ENCODE measurements around the gene SAMD14. TPM values are rescaled to one million over a fixed set of nuclear protein-coding genes. Genes with fewer than 3 reads are reported as not detected.
A peak's percentile ranks its signal among the peaks of the same experiment; 100 is the strongest.

Gene SAMD14
- polyA plus RNA-seq, 2 donors: 0.37 to 0.44 TPM

- H3K27ac ChIP-seq (ENCODE audit: low read depth in 2 of 2, low read length in 1 of 2): no peak overlapping the region
- no peaks in the 10 kb centered on the region for H3K9me3 ChIP-seq (ENCODE audit: control insufficient read depth in 2 of 2, insufficient read depth in 1 of 2, low read depth in 1 of 2, low read length in 1 of 2)
- WGBS, 2 donors: 39 to 42% methylated on average over 14 to 16 of the region's 16 CpGs
- H3K4me1 ChIP-seq (ENCODE audit: control insufficient read depth in 2 of 2, insufficient read depth in 2 of 2, low read length in 1 of 2): peaks cover 0 to 3% of the 10 kb centered on the region in 2 donors
- no peaks in the 10 kb centered on the region for H3K27me3 ChIP-seq (ENCODE audit: control insufficient read depth in 1 of 2, insufficient read depth in 2 of 2, low read length in 2 of 2)
- H3K36me3 ChIP-seq (ENCODE audit: control insufficient read depth in 2 of 2, insufficient read depth in 2 of 2, low read length in 1 of 2): peaks cover 4 to 43% of the 10 kb centered on the region in 2 donors
- H3K4me3 ChIP-seq (ENCODE audit: low read depth in 1 of 2, low read length in 2 of 2): no peak overlapping the region
These were observed 3.8 kb upstream of the SAMD14 start for GRCh38 chr17:50133769-50134099.

- Histone ChIP-seq H3K27me3 (ENCODE audit: control insufficient read depth in 1 of 2, insufficient read depth in 2 of 2, low read length in 2 of 2) (no peaks in the 10 kb centered on the region), H3K27ac (ENCODE audit: low read depth in 2 of 2, low read length in 1 of 2) (peak overlapping the region; percentile 8 to 28), H3K9me3 (ENCODE audit: control insufficient read depth in 2 of 2, insufficient read depth in 1 of 2, low read depth in 1 of 2, low read length in 1 of 2) (no peaks in the 10 kb centered on the region), H3K4me1 (ENCODE audit: control insufficient read depth in 2 of 2, insufficient read depth in 2 of 2, low read length in 1 of 2) (peaks cover 0 to 3% of the 10 kb centered on the region in 2 donors), H3K4me3 (ENCODE audit: low read depth in 1 of 2, low read length in 2 of 2) (no peak overlapping the region), H3K36me3 (ENCODE audit: control insufficient read depth in 2 of 2, insufficient read depth in 2 of 2, low read length in 1 of 2) (peaks cover under 1 to 38% of the 10 kb centered on the region in 2 donors)
- 54 to 56% methylated on average over 7 of the region's 7 CpGs for WGBS, 2 donors
These were observed 3.2 kb upstream of the SAMD14 start for GRCh38 chr17:50133028-50133768.

- 68 to 74% methylated on average over 6 of the region's 6 CpGs for WGBS, 2 donors
These were observed 2.3 kb upstream of the SAMD14 start for GRCh38 chr17:50132104-50132794.

GRCh38 chr17:50130559-50131305 lies 772 bp upstream of the SAMD14 start:
- 37 to 49% methylated on average over 17 to 19 of the region's 19 CpGs for WGBS, 2 donors
- Histone ChIP-seq H3K4me3 (ENCODE audit: low read depth in 1 of 2, low read length in 2 of 2) (no peak overlapping the region), H3K9me3 (ENCODE audit: control insufficient read depth in 2 of 2, insufficient read depth in 1 of 2, low read depth in 1 of 2, low read length in 1 of 2) (no peaks in the 10 kb centered on the region), H3K4me1 (ENCODE audit: control insufficient read depth in 2 of 2, insufficient read depth in 2 of 2, low read length in 1 of 2) (peaks cover 0 to 3% of the 10 kb centered on the region in 2 donors), H3K27ac (ENCODE audit: low read depth in 2 of 2, low read length in 1 of 2) (no peak overlapping the region), H3K27me3 (ENCODE audit: control insufficient read depth in 1 of 2, insufficient read depth in 2 of 2, low read length in 2 of 2) (no peaks in the 10 kb centered on the region), H3K36me3 (ENCODE audit: control insufficient read depth in 2 of 2, insufficient read depth in 2 of 2, low read length in 1 of 2) (peaks cover 0 to 14% of the 10 kb centered on the region in 2 donors)

More at GRCh38 chr17:50132104-50132794, 2.3 kb upstream of the SAMD14 start:
- H3K27ac ChIP-seq (ENCODE audit: low read depth in 2 of 2, low read length in 1 of 2): no peak overlapping the region
- H3K27me3 ChIP-seq (ENCODE audit: control insufficient read depth in 1 of 2, insufficient read depth in 2 of 2, low read length in 2 of 2): no peaks in the 10 kb centered on the region
- peaks cover 0 to 28% of the 10 kb centered on the region in 2 donors for H3K36me3 ChIP-seq (ENCODE audit: control insufficient read depth in 2 of 2, insufficient read depth in 2 of 2, low read length in 1 of 2)
- H3K9me3 ChIP-seq (ENCODE audit: control insufficient read depth in 2 of 2, insufficient read depth in 1 of 2, low read depth in 1 of 2, low read length in 1 of 2): no peaks in the 10 kb centered on the region
- no peak overlapping the region for H3K4me3 ChIP-seq (ENCODE audit: low read depth in 1 of 2, low read length in 2 of 2)
- peaks cover 0 to 3% of the 10 kb centered on the region in 2 donors for H3K4me1 ChIP-seq (ENCODE audit: control insufficient read depth in 2 of 2, insufficient read depth in 2 of 2, low read length in 1 of 2)

- H3K4me1 ChIP-seq (ENCODE audit: control insufficient read depth in 2 of 2, insufficient read depth in 2 of 2, low read length in 1 of 2): peaks cover 0 to 3% of the 10 kb centered on the region in 2 donors
- peaks cover 0 to 5% of the 10 kb centered on the region in 2 donors for H3K36me3 ChIP-seq (ENCODE audit: control insufficient read depth in 2 of 2, insufficient read depth in 2 of 2, low read length in 1 of 2)
- peak overlapping the region in 1 of 2 donors; percentile 23 for H3K4me3 ChIP-seq (ENCODE audit: low read depth in 1 of 2, low read length in 2 of 2)
- H3K9me3 ChIP-seq (ENCODE audit: control insufficient read depth in 2 of 2, insufficient read depth in 1 of 2, low read depth in 1 of 2, low read length in 1 of 2): no peaks in the 10 kb centered on the region
- H3K27me3 ChIP-seq (ENCODE audit: control insufficient read depth in 1 of 2, insufficient read depth in 2 of 2, low read length in 2 of 2): no peaks in the 10 kb centered on the region
- WGBS, 2 donors: 1 to 2% methylated on average over 27 to 31 of the region's 31 CpGs
- H3K27ac ChIP-seq (ENCODE audit: low read depth in 2 of 2, low read length in 1 of 2): no peak overlapping the region
These were observed 620 bp downstream of the SAMD14 start for GRCh38 chr17:50129353-50129727.

GRCh38 chr17:50128441-50129352 lies 1.3 kb downstream of the SAMD14 start:
- peaks cover 2 to 5% of the 10 kb centered on the region in 2 donors for H3K4me1 ChIP-seq (ENCODE audit: control insufficient read depth in 2 of 2, insufficient read depth in 2 of 2, low read length in 1 of 2)
- H3K9me3 ChIP-seq (ENCODE audit: control insufficient read depth in 2 of 2, insufficient read depth in 1 of 2, low read depth in 1 of 2, low read length in 1 of 2): no peaks in the 10 kb centered on the region
- H3K36me3 ChIP-seq (ENCODE audit: control insufficient read depth in 2 of 2, insufficient read depth in 2 of 2, low read length in 1 of 2): peaks cover 0 to 2% of the 10 kb centered on the region in 2 donors
- H3K4me3 ChIP-seq (ENCODE audit: low read depth in 1 of 2, low read length in 2 of 2): peak overlapping the region in 1 of 2 donors; percentile 23
- no peak overlapping the region for H3K27ac ChIP-seq (ENCODE audit: low read depth in 2 of 2, low read length in 1 of 2)
- H3K27me3 ChIP-seq (ENCODE audit: control insufficient read depth in 1 of 2, insufficient read depth in 2 of 2, low read length in 2 of 2): no peaks in the 10 kb centered on the region
- 23 to 29% methylated on average over 27 to 32 of the region's 32 CpGs for WGBS, 2 donors

GRCh38 chr17:50127697-50128361 lies 2.1 kb downstream of the SAMD14 start:
- no peak overlapping the region for H3K27ac ChIP-seq (ENCODE audit: low read depth in 2 of 2, low read length in 1 of 2)
- WGBS, 2 donors: 58 to 65% methylated on average over 6 of the region's 6 CpGs

GRCh38 chr17:50125420-50125997 lies 4.5 kb downstream of the SAMD14 start:
- Histone ChIP-seq H3K4me1 (ENCODE audit: control insufficient read depth in 2 of 2, insufficient read depth in 2 of 2, low read length in 1 of 2) (peaks cover 5% of the 10 kb centered on the region in 2 donors), H3K27me3 (ENCODE audit: control insufficient read depth in 1 of 2, insufficient read depth in 2 of 2, low read length in 2 of 2) (no peaks in the 10 kb centered on the region), H3K4me3 (ENCODE audit: low read depth in 1 of 2, low read length in 2 of 2) (no peak overlapping the region), H3K36me3 (ENCODE audit: control insufficient read depth in 2 of 2, insufficient read depth in 2 of 2, low read length in 1 of 2) (no peaks in the 10 kb centered on the region), H3K9me3 (ENCODE audit: control insufficient read depth in 2 of 2, insufficient read depth in 1 of 2, low read depth in 1 of 2, low read length in 1 of 2) (no peaks in the 10 kb centered on the region), H3K27ac (ENCODE audit: low read depth in 2 of 2, low read length in 1 of 2) (no peak overlapping the region)
- 95 to 96% methylated on average over 4 of the region's 4 CpGs for WGBS, 2 donors

More at GRCh38 chr17:50127697-50128361, 2.1 kb downstream of the SAMD14 start:
- no peaks in the 10 kb centered on the region for H3K9me3 ChIP-seq (ENCODE audit: control insufficient read depth in 2 of 2, insufficient read depth in 1 of 2, low read depth in 1 of 2, low read length in 1 of 2)
- no peak overlapping the region for H3K4me3 ChIP-seq (ENCODE audit: low read depth in 1 of 2, low read length in 2 of 2)
- no peaks in the 10 kb centered on the region for H3K36me3 ChIP-seq (ENCODE audit: control insufficient read depth in 2 of 2, insufficient read depth in 2 of 2, low read length in 1 of 2)
- H3K27me3 ChIP-seq (ENCODE audit: control insufficient read depth in 1 of 2, insufficient read depth in 2 of 2, low read length in 2 of 2): no peaks in the 10 kb centered on the region
- H3K4me1 ChIP-seq (ENCODE audit: control insufficient read depth in 2 of 2, insufficient read depth in 2 of 2, low read length in 1 of 2): peaks cover 5% of the 10 kb centered on the region in 2 donors

Data from esophagus (tissue), 2 donors.